ENCODE data around the gene PSMB1. TPM values are rescaled to one million over a fixed set of nuclear protein-coding genes. Genes with fewer than 3 reads are reported as not detected.

PSMB1 gene
- total and polyA plus RNA-seq, 9 of the 15 experiments (the other 6 are each of a cell fraction or from before 2014, with no cell fraction given): 447 to 2,953 (median 884) TPM

GRCh38 chr6:170584181-170584953 lies 31.3 kb upstream of the PSMB1 start, which contains the start of gene PDCD2 (continued):
- TF ChIP-seq EP300 (IDR thresholded peaks at IDR 0.05; ENCODE audit: low read length) (peak; percentile 46; the same call in 1 of the 2 replicates), XRCC4 (IDR thresholded peaks at IDR 0.05; ENCODE audit: extremely low read depth, insufficient read depth, insufficient read length) (no peak), MXI1 (IDR thresholded peaks at IDR 0.05; ENCODE audit: low read depth, low read length) (peak; percentile 94), NR2F6 (CRISPR knock-in tag; IDR thresholded peaks at IDR 0.05) (no peak), HMG20B (CRISPR knock-in tag; IDR thresholded peaks at IDR 0.05) (no peak), YY1 (IDR thresholded peaks at IDR 0.05; ENCODE audit: borderline replicate concordance in 1 of 3, control insufficient read depth in 1 of 3, extremely low read depth in 1 of 3, insufficient read depth in 3 of 3, insufficient read length in 1 of 3, insufficient replicate concordance in 2 of 3, low read depth in 1 of 3, low read length in 2 of 3) (peak; percentile 67 to 95 (median 90)), ZFP1 (CRISPR knock-in tag; IDR thresholded peaks at IDR 0.05) (no peak), HDAC8 (tag; IDR thresholded peaks at IDR 0.05) (peak; percentile 59; the same call in 1 of the 2 replicates), MYC (IDR thresholded peaks at IDR 0.05; ENCODE audit: low read depth, low read length) (peak; percentile 96), MYC (CRISPR knock-in tag; IDR thresholded peaks at IDR 0.05; ENCODE audit: borderline replicate concordance, low read depth) (no peak), POU5F1 (IDR thresholded peaks at IDR 0.05; ENCODE audit: borderline replicate concordance, low read depth, low read length, partially characterized antibody) (no peak), DDX20 (tag; IDR thresholded peaks at IDR 0.05; ENCODE audit: low read depth) (no peak), HDAC6 (IDR thresholded peaks at IDR 0.05; ENCODE audit: low read depth, low read length) (no peak), PTBP1 (IDR thresholded peaks at IDR 0.05; ENCODE audit: low read depth, low read length) (no peak), GTF2F1 (IDR thresholded peaks at IDR 0.05; ENCODE audit: low read depth, low read length) (peak; percentile 78; the same call in 1 of the 2 replicates), NR2C1 (IDR thresholded peaks at IDR 0.05) (no peak), NR2C1 (tag; IDR thresholded peaks at IDR 0.05) (no peak), MBD2 (IDR thresholded peaks at IDR 0.05; ENCODE audit: borderline replicate concordance, low read depth) (peak; percentile 67; the same call in 1 of the 2 replicates), HBP1 (CRISPR knock-in tag; IDR thresholded peaks at IDR 0.05) (no peak), ZFPM2 (CRISPR knock-in tag; IDR thresholded peaks at IDR 0.05) (peak; percentile 14; the same call in 1 of the 2 replicates), HCFC1 (IDR thresholded peaks at IDR 0.05; ENCODE audit: low read depth, low read length) (peak; percentile 82), KLF10 (CRISPR knock-in tag; IDR thresholded peaks at IDR 0.05) (no peak)
- TF ChIP-seq, protein P1, sequence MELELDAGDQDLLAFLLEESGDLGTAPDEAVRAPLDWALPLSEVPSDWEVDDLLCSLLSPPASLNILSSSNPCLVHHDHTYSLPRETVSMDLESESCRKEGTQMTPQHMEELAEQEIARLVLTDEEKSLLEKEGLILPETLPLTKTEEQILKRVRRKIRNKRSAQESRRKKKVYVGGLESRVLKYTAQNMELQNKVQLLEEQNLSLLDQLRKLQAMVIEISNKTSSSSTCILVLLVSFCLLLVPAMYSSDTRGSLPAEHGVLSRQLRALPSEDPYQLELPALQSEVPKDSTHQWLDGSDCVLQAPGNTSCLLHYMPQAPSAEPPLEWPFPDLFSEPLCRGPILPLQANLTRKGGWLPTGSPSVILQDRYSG (tag; conservative IDR thresholded peaks at IDR 0.05; ENCODE audit: low read depth): no peak
- TF ChIP-seq, protein P2, sequence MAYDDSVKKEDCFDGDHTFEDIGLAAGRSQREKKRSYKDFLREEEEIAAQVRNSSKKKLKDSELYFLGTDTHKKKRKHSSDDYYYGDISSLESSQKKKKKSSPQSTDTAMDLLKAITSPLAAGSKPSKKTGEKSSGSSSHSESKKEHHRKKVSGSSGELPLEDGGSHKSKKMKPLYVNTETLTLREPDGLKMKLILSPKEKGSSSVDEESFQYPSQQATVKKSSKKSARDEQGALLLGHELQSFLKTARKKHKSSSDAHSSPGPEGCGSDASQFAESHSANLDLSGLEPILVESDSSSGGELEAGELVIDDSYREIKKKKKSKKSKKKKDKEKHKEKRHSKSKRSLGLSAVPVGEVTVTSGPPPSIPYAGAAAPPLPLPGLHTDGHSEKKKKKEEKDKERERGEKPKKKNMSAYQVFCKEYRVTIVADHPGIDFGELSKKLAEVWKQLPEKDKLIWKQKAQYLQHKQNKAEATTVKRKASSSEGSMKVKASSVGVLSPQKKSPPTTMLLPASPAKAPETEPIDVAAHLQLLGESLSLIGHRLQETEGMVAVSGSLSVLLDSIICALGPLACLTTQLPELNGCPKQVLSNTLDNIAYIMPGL (CRISPR knock-in tag; IDR thresholded peaks at IDR 0.05): peak; percentile 89

All from K562 (cell line).